ENCODE results near the gene SULT1C4.

SULT1C4 gene

DNA sequence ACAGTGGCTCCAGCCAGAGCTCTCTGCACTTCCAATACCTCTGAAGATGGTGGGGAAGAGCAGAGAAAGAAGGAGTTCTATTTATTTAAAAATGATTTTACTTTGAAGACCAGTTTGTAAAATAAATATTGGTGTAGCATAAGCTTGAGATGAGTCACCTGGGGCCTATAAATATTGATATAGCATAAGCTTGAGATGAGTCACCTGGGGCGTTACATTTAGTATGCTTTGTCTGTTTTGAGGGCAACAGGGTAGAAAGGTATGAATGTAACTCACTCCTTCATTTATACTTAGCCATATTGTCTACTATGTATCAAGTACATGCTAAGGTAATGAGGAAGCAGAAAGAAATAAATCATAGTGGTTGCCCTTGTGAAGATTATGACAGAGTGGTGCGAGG is 7.7 kb upstream of the SULT1C4 start:
- no peak for DNase-seq (ENCODE audit: low spot score)

DNA sequence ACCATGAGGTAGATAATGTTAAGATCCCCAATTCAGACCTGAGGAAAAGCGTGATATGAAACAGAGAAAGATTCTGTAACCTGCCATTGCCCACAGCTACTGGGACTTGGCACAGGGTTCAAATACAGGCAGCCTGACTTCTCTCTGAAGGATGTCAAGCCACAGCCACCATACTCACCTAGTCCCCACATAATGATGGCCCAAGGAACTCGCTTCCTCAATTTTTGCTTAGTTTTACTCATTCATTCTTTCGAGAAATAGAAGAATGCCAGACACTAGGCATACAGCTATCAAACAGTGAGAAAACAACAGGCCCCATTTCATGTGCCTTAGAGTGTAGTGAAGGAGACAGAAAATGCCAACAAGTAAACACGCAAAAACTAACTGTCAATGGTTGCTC is 980 bp upstream of the SULT1C4 start:
- DNase-seq (ENCODE audit: low spot score): no peak

GRCh38 chr2:108377401-108377800 is 353 bp upstream of the SULT1C4 start:
- no peak for DNase-seq (ENCODE audit: low spot score)

- DNase-seq (ENCODE audit: low spot score): no peak
These were observed 1.1 kb downstream of the SULT1C4 start for GRCh38 chr2:108378851-108379250.

DNA sequence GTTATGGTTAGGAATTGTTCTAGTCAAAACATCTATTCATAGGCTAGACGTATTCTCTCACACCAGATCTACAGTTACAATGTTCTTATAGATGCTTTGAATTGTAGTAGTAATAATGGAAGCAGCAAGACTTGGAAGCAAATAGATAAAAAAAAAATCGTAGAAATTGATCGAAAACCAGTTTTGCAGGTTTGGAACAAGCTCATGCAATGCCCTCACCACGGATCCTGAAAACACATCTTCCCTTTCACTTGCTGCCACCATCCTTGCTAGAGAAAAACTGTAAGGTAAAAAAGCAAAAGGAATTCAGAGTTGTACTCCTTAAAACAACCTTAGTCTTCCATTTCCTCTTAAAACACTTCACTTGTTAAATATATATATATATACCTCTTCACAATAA is 4.4 kb downstream of the SULT1C4 start:
- DNase-seq (ENCODE audit: low spot score): no peak

DNA sequence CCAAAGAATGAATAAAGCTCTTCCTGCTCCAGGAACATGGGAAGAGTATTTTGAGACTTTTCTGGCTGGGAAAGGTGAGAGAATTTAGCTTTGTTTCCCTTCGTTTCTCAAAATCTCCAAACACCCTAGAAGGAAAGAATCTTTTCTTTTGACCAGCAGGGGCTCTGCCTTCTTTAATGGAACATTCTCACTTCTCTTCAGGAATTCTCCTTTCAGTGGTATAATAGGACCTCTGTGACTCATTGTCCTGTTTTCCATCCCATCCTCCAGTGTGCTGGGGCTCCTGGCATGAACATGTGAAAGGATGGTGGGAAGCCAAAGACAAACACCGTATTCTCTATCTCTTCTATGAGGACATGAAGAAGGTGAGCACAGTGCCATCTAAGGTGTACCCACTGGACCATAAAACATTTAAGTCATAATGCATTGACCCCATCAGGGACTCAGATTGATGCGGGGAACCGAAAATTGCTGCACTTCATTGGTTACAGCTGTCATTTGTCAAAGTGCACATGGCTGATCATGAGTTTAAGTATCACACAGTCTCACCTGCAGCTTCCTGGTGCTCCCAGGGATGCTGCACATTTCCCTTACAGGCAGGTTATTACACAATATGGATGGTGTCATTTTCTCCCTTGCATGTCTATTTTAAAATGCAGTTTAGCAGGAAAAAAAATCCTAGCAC is 5.5 kb downstream of the SULT1C4 start:
- DNase-seq (ENCODE audit: low spot score): no peak

DNA sequence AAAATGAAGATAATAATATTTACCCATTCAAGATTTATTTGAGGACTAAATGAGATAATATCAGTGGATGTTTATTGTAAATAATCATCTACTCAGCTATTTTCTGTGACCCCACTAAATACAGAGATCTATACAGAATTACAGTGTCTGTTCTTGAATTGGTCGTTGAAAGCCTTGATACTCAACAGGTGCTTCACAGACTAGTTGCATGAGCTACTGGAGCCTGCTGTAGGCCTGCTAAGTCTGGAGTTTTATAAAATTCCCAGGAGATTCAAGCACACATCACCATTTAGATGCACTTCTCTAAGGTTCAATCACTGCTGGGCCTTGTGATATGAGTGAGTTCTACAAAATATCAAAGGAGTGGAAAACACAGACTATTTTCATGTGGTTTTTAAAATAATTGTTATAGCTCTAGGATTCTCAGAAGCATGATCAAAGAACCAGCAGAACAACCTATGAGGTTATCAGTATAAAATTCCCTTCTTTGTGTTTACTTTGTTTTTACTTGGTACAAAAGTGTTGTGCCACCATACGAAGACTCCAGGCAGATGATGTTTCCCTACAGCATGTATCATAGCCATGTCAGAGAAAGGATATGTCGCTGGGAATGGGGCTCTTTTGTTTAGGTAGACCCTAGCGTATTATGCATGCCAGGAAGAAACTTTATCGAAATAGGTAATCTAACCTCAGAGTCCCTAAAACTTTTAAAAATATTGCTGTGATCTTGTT is 7.1 kb downstream of the SULT1C4 start:
- DNase-seq (ENCODE audit: low spot score): no peak

DNA sequence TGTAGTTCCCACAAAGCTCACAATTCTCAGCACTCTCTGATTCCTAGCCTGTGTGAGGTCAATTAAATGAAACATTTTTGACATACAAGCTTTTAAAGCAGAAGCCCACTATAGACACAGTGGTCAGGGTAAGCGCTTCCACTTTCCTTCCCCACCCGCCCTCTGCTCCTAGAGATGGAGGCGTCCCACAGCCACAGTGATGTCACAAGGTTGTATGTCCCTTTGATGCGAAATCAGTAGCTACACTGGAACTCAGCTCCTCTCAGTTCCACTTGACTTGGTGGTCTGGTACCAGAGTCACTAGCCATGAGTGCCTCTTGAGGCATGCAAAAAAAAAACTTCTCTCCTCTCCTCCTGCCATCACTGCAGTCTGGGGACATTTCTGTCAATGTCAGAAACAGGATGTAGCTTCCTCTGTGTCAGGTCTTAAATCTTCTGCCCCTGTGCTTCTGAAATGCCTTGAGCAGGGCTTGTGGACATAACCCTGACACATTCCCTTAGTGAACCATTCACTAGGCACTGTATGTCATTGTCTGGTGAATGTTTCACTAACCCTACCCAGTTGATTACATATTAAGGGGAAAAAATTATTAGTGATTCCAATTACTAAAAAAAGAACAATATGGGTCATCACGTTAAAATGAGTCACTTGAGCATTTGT is 7.8 kb downstream of the SULT1C4 start:
- DNase-seq (ENCODE audit: low spot score): no peak

GRCh38 chr2:108388045-108388444 is 10.3 kb downstream of the SULT1C4 start:
- DNase-seq (ENCODE audit: low spot score): no peak

DNA sequence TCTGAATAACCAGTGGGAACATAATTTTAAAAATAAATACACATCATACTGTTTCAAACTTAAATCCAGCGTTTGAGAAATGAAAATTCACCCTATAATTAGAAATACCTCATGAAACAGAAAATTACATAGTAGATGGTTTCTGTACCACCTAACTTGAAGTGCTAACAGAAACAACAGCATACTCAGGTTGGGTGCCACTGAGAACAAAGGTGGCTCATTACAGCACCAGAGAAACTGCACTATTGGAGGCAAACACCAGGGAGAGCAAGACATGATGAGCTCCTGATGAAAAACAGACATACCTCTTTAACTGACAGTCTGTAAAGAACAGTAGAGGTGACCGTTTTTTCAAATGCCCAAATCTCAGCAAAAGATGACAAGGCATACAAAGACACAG is 12.6 kb downstream of the SULT1C4 start:
- DNase-seq (ENCODE audit: low spot score): no peak

DNA sequence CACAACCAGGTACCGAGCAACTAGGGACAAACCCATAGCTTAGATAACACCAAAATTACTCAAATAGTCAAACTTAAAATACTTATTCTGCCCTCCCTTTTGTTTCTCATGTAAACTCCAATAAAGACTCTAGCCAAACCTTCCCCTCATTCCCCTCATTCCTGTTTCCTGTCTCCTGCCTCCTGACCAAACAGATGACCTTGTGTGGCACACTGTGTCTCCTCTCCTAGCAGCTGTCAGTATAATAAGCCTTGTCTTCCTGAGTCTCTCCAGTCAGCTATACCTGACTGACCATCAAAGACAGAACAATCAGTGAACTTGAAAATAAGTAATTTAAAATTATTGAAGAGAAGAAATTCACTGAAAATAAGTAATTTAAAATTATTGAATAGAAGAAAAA is 14.3 kb downstream of the SULT1C4 start:
- DNase-seq (ENCODE audit: low spot score): no peak

DNA sequence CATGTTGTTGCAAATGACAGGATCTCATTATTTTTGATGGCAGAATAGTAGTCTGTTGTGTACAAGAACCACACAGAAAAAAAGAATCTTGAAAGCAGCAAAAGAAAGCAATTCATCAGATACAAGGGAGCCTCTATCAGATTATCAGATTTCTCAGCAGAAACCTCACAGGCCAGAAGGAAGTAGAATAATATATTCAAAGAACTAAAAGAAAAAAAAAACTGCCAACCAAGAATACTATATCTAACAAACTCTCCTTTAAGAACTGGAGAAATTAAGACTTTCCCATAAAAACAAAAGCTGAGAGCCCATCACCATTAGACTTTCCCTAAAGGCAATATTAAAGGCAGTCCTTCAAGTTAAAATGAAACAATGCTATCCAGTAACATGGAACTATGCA is 15.4 kb downstream of the SULT1C4 start:
- DNase-seq (ENCODE audit: low spot score): no peak

GRCh38 chr2:108395155-108395554 is 17.4 kb downstream of the SULT1C4 start:
- no peak for DNase-seq (ENCODE audit: low spot score)

DNA sequence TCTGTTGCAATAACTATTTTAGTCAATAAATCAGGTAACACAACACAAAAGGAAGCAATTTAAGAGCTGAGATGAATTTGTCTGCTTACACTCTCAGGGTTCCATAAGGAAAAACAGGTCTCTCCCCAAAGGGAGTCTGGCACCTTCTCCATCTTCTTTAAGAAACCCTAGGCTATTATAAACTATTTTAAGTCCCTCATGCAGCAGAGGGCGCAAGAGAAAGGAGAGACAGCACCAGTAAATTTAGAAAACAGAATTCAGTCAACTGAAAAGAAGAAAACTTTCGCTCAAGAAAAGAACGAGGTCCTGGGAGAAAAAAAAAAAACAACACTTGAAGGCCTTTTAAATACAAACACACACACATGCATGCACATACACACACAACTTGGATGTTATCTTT is 19.1 kb downstream of the SULT1C4 start:
- DNase-seq (ENCODE audit: low spot score): no peak

DNA sequence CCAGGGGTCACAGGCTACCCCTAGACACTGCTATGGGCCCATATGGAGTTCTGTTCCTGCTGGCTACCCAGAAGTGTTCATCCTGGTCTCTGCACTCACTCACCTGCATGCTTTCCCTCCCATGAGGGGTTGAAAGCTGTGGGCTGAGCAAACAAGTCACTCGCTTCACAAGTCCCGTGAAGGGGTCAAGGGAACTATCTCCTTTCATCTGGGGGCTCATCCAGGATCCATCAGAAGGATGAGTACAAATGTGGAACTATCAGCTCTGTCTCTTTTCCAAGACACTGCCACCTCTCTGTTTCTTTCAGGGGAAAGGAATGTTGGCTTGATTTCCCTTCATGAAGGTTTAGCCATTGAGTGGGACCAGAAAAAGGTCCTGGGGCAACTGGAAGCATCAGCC is 21.7 kb downstream of the SULT1C4 start:
- no peak for DNase-seq (ENCODE audit: low spot score)

- no peak for DNase-seq (ENCODE audit: low spot score)
These were observed 24.0 kb downstream of the SULT1C4 start for GRCh38 chr2:108401800-108402199.

- DNase-seq (ENCODE audit: low spot score): no peak
These were observed 25.7 kb downstream of the SULT1C4 start for GRCh38 chr2:108403494-108403893.

DNA sequence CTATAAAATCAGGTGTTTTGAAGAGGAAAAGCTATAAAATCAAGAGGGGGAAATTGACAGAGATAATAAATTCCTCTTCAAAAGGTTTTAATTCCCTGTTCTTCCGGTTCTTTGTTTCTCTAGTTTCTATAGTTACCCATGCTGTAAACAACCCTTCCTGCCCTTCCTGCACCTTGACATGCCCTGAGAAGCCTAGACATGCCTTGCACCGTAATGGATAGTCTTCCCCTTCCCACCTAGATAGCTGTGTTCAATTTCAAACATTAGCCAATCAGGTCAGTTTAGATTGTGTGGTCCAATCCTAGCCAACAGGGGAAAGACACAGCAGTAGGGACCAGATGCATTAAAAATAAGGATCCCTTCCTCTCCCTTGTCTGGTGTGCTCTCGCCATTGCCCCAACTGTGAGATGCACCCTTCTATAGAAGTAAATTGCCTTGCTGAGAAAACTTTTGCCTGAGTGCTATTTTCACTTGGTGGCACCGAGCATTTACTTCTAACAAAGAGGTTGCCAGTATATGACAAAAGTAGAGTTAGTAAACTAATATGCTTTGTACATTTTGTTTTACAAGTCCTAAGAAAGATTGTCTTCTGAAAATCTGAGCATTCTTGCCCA is 27.1 kb downstream of the SULT1C4 start:
- DNase-seq (ENCODE audit: low spot score): no peak

- DNase-seq (ENCODE audit: low spot score): no peak
These were observed 30.3 kb downstream of the SULT1C4 start for GRCh38 chr2:108407864-108408729.

DNA sequence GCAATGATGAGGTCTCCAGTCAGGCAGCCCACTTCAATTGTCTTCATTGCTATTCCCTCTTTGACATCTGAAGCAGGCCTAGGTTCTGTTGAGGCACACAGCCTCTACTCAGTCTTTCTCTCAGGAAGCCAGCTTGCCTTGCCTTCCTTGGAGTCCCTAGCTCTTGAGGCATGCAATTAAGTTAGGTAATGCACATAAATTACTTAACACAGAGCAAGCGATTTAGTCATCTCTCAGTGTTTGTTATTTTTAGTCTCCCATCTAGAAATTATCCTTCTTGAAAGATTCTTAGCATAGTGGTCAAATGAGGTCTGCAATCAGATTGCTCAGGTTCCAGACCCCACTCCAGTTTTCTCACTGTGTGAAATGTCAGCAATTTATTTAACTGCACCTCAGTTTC is 32.0 kb downstream of the SULT1C4 start:
- no peak for DNase-seq (ENCODE audit: low spot score)

DNA sequence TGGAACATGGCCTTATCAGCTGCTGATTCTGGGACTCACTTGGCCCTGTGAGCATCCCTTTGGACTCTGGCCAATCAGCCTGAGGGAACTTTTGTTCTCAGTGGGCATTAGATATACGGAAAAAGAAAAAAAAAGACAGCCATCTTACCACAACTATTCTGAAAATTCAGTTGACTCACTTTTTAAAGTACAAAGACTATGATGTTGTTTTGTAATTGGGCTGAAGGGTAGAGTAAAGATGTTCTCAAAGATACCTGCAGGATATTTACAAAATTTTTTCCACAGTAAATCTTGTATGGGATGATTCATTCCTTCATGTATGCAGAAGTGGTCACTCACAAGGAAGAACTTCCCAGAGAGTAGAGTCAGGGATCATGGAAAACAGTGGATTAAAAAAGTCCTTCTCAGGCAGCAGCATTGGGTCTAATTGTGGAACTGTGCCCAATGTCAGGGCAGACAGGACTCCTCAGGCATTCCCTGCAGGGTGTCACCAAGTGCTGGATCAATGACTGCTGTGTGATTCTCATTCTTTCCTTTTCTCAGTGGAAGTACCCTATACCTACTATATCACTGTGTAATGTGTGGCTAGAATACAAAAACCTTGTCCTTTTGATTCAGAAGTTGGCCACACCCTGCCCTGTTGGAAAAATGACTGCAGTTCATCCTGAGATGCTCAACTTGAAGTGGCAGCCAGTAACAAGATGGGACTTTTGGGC is 35.4 kb downstream of the SULT1C4 start:
- no peak for DNase-seq (ENCODE audit: low spot score)

All from kidney capillary endothelial cell (primary cell).